Measurements from ENCODE around the gene VIPR2.
"Not testable (repeated sequence)": the region's sequence is repeated elsewhere in the genome, so short reads cannot be mapped to it uniquely, and the experiment has no call there.

The VIPR2 gene

GRCh38 chr7:159136442-159136841 is 8.2 kb downstream of the VIPR2 start:
- Histone ChIP-seq H3K36me3 (ENCODE audit: control insufficient read depth, insufficient read depth, low read length) (no peaks in the 10 kb centered on the region), H3K4me3 (ENCODE audit: low read depth, low read length) (no peak overlapping the region), H3K27me3 (ENCODE audit: control insufficient read depth, insufficient read depth, low read length) (no peaks in the 10 kb centered on the region), H3K4me1 (ENCODE audit: control insufficient read depth, insufficient read depth, low read length) (peaks cover 3% of the 10 kb centered on the region), H3K9me3 (ENCODE audit: control insufficient read depth, insufficient read depth, low read length) (no peaks in the 10 kb centered on the region), H3K9ac (ENCODE audit: low read depth, low read length) (no peak overlapping the region)

DNA sequence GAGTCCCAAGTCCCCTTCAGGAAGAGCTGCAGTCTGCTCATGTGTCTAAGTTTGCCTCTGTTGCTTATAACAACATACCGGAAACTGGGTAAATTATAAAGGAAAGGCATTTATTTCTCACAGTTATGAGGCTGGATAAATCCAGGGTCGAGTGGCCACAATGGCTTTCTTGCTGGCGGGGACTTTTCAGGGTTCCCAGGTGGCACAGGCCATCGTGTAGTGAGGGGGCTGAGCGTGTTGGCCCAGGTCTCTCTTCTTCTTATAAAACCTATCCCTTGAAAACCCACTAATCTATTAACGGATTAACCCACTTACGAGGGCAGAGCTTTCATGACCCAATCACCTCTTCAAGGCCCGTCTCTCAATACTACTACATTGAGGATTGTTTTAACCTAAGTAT is 8.7 kb downstream of the VIPR2 start:
- no peaks in the 10 kb centered on the region for H3K9me3 ChIP-seq (ENCODE audit: control insufficient read depth, insufficient read depth, low read length)
- H3K36me3 ChIP-seq (ENCODE audit: control insufficient read depth, insufficient read depth, low read length): no peaks in the 10 kb centered on the region
- H3K4me3 ChIP-seq (ENCODE audit: low read depth, low read length): no peak overlapping the region
- no peak overlapping the region for H3K9ac ChIP-seq (ENCODE audit: low read depth, low read length)
- H3K4me1 ChIP-seq (ENCODE audit: control insufficient read depth, insufficient read depth, low read length): peaks cover 1% of the 10 kb centered on the region
- no peaks in the 10 kb centered on the region for H3K27me3 ChIP-seq (ENCODE audit: control insufficient read depth, insufficient read depth, low read length)

GRCh38 chr7:159132670-159133443 is 11.8 kb downstream of the VIPR2 start:
- H3K36me3 ChIP-seq (ENCODE audit: control insufficient read depth, insufficient read depth, low read length); H3K4me1 ChIP-seq (ENCODE audit: control insufficient read depth, insufficient read depth, low read length); H3K9me3 ChIP-seq (ENCODE audit: control insufficient read depth, insufficient read depth, low read length); H3K9ac ChIP-seq (ENCODE audit: low read depth, low read length); H3K4me3 ChIP-seq (ENCODE audit: low read depth, low read length); H3K27me3 ChIP-seq (ENCODE audit: control insufficient read depth, insufficient read depth, low read length): not testable (repeated sequence)

- no peak overlapping the region for H3K4me3 ChIP-seq (ENCODE audit: low read depth, low read length)
- H3K9ac ChIP-seq (ENCODE audit: low read depth, low read length): no peak overlapping the region
- no peaks in the 10 kb centered on the region for H3K36me3 ChIP-seq (ENCODE audit: control insufficient read depth, insufficient read depth, low read length)
- no peaks in the 10 kb centered on the region for H3K9me3 ChIP-seq (ENCODE audit: control insufficient read depth, insufficient read depth, low read length)
- no peaks in the 10 kb centered on the region for H3K4me1 ChIP-seq (ENCODE audit: control insufficient read depth, insufficient read depth, low read length)
- no peaks in the 10 kb centered on the region for H3K27me3 ChIP-seq (ENCODE audit: control insufficient read depth, insufficient read depth, low read length)
Observed at GRCh38 chr7:159130820-159131219, 13.8 kb downstream of the VIPR2 start.

GRCh38 chr7:159130199-159130775 is 14.4 kb downstream of the VIPR2 start:
- no peaks in the 10 kb centered on the region for H3K36me3 ChIP-seq (ENCODE audit: control insufficient read depth, insufficient read depth, low read length)

GRCh38 chr7:159128767-159129166 is 15.9 kb downstream of the VIPR2 start:
- Histone ChIP-seq H3K4me1 (ENCODE audit: control insufficient read depth, insufficient read depth, low read length) (no peaks in the 10 kb centered on the region), H3K36me3 (ENCODE audit: control insufficient read depth, insufficient read depth, low read length) (no peaks in the 10 kb centered on the region), H3K27me3 (ENCODE audit: control insufficient read depth, insufficient read depth, low read length) (no peaks in the 10 kb centered on the region), H3K9ac (ENCODE audit: low read depth, low read length) (no peak overlapping the region), H3K9me3 (ENCODE audit: control insufficient read depth, insufficient read depth, low read length) (no peaks in the 10 kb centered on the region), H3K4me3 (ENCODE audit: low read depth, low read length) (no peak overlapping the region)

More at GRCh38 chr7:159130199-159130775, 14.4 kb downstream of the VIPR2 start:
- Histone ChIP-seq H3K4me3 (ENCODE audit: low read depth, low read length) (no peak overlapping the region), H3K27me3 (ENCODE audit: control insufficient read depth, insufficient read depth, low read length) (no peaks in the 10 kb centered on the region), H3K9ac (ENCODE audit: low read depth, low read length) (no peak overlapping the region), H3K9me3 (ENCODE audit: control insufficient read depth, insufficient read depth, low read length) (no peaks in the 10 kb centered on the region), H3K4me1 (ENCODE audit: control insufficient read depth, insufficient read depth, low read length) (no peaks in the 10 kb centered on the region)

DNA sequence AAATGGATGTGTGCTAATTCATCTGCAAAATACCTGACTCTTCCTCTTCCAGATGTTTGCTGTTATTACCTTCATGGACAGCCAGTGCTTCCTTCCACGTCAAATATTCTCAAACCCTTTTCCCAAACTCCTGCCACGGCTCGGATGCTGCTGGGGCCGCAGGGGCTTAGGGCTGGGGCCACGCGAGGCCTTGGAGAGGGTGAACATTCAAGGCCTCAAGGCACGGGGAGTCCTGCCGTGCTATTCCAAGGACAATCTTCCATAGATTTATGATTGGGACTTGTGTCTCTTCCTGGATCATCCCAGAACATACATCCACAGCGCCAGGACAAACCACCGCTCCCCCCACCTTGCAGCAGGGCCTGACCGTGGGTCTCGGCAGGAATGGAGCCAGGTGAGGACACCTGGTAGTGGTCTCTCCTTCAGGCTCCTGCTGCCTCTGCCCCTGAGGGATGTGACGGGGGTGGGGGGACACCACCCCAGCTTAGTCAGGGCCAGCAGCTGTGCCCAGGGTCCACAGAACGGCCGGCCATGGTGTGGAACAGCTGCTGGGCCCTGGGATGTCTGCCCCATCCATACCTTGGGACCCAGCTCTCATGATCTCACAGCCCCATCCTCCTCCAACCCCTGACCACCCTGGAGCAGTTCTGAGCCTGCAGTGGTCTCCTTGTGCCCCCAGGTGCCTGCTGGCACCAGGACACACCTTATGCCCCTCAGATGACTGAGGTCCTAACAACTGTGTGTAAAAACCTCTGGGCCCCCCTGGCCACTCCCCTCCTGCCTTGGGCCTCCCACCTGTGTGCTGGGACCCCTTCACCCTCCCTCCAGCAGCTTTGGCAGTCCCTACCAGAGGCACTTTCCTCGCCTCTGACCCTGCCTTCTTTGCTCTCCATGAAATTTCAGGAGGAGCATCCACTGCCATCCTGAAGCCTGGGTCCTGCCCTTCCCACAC is 16.7 kb downstream of the VIPR2 start:
- Histone ChIP-seq H3K9ac (ENCODE audit: low read depth, low read length) (no peak overlapping the region), H3K4me1 (ENCODE audit: control insufficient read depth, insufficient read depth, low read length) (no peaks in the 10 kb centered on the region), H3K4me3 (ENCODE audit: low read depth, low read length) (no peak overlapping the region), H3K27me3 (ENCODE audit: control insufficient read depth, insufficient read depth, low read length) (no peaks in the 10 kb centered on the region), H3K36me3 (ENCODE audit: control insufficient read depth, insufficient read depth, low read length) (no peaks in the 10 kb centered on the region), H3K9me3 (ENCODE audit: control insufficient read depth, insufficient read depth, low read length) (no peaks in the 10 kb centered on the region)

DNA sequence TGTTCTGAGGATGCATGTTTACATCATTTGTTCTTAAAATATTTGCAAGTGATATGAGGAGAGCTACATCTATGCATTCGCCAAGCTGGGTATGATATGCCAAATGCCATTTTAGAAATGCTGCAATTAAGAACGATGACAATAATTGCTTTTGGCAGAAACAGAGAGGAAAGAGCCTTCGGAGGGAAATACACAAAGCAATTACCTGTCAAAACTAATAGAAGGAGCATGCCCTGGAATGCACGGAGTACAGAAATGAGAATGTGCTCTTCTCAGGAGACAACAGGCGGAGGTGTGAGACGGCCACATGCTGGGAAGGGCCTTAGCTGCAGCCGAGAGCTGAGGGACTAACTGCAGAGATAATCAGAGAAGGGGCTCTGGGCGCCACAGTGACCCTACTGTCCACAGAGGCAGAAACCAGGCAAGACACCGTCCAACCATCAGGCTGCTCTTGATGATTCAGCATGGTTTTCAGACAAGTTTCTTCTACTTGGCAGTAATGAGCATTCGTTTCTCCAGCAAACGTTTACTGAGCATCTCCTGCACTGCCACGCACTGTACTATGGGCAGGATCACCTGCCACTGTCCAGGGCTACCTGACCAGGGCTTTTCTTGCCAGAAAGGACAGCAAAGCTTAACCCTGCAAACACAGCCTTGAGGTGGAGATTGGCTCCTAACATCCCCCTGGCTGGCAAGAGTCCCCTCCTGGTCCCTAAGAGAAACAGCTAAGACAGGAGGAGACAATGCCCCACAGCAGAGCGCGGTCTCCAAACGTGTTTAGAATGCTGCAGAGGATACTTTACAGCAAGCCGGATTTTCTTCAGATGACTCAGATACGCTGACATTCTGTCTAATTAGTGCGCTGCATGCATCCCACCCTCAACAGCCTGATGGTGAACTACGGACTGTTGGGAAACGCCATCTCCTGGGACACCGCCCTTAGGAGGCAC is 18.1 kb downstream of the VIPR2 start:
- H3K36me3 ChIP-seq (ENCODE audit: control insufficient read depth, insufficient read depth, low read length): no peaks in the 10 kb centered on the region
- no peaks in the 10 kb centered on the region for H3K27me3 ChIP-seq (ENCODE audit: control insufficient read depth, insufficient read depth, low read length)
- H3K4me3 ChIP-seq (ENCODE audit: low read depth, low read length): no peak overlapping the region
- no peak overlapping the region for H3K9ac ChIP-seq (ENCODE audit: low read depth, low read length)
- H3K4me1 ChIP-seq (ENCODE audit: control insufficient read depth, insufficient read depth, low read length): no peaks in the 10 kb centered on the region
- H3K9me3 ChIP-seq (ENCODE audit: control insufficient read depth, insufficient read depth, low read length): no peaks in the 10 kb centered on the region

GRCh38 chr7:159125955-159126270 is 18.8 kb downstream of the VIPR2 start:
- H3K36me3 ChIP-seq (ENCODE audit: control insufficient read depth, insufficient read depth, low read length): no peaks in the 10 kb centered on the region
- H3K4me1 ChIP-seq (ENCODE audit: control insufficient read depth, insufficient read depth, low read length): no peaks in the 10 kb centered on the region
- no peaks in the 10 kb centered on the region for H3K9me3 ChIP-seq (ENCODE audit: control insufficient read depth, insufficient read depth, low read length)
- no peaks in the 10 kb centered on the region for H3K27me3 ChIP-seq (ENCODE audit: control insufficient read depth, insufficient read depth, low read length)
- no peak overlapping the region for H3K4me3 ChIP-seq (ENCODE audit: low read depth, low read length)
- no peak overlapping the region for H3K9ac ChIP-seq (ENCODE audit: low read depth, low read length)

DNA sequence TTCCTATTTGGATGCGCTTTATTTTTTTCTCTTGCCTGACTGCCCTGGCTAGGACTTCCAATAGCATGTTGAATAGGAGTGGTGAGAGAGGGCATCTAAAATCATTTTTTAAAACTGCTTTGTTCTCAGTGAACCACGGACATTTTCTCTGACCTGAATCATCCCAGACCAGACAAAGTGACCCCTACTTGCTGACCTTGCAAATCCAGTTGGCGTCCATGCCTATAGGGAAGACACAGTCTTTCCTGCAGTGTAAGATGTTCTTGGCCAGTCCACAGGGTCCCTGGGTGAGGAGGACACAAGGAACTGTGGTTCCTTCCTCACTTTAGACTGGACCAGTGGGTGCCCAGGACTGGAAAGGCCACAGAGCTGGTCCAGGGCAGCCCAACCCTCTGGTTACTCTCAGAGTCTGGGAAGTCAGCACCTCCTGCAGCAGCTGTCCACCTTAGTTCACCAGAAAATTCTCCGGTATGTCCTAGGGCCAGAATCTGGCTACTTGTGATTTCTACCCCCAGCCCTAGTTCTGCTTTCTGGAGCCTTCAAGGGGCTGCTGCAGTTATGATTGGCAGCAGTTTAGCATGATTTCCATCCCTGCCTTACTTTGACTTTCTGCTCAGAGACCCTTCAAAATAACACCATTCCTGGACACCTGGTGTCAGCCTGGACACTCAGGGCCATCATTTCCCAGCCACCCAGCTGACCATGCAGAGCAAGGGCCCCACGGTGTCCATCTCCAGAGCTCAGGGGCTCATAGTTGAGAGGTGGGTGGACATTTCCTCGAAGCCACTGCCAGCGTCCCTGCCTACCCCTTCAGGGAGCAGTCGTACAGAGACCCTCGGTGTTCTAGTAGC is 19.3 kb downstream of the VIPR2 start:
- Histone ChIP-seq H3K36me3 (ENCODE audit: control insufficient read depth, insufficient read depth, low read length) (no peaks in the 10 kb centered on the region), H3K27me3 (ENCODE audit: control insufficient read depth, insufficient read depth, low read length) (no peaks in the 10 kb centered on the region), H3K4me3 (ENCODE audit: low read depth, low read length) (no peak overlapping the region)

More for the DNA sequence above, 19.3 kb downstream of the VIPR2 start:
- H3K9me3 ChIP-seq (ENCODE audit: control insufficient read depth, insufficient read depth, low read length): no peaks in the 10 kb centered on the region
- no peak overlapping the region for H3K9ac ChIP-seq (ENCODE audit: low read depth, low read length)
- no peaks in the 10 kb centered on the region for H3K4me1 ChIP-seq (ENCODE audit: control insufficient read depth, insufficient read depth, low read length)
